GM19438 (cell line): ENCODE data around the gene HOXC10.

Experiments
- ATAC-seq: cut with Tn5 transposase; IDR thresholded peaks from one replicate; pipeline ENCODE4 v1.9.1; 2021; ENCODE audit warnings: low read depth; ENCODE audit not compliant: unreplicated experiment

The HOXC10 gene

GRCh38 chr12:54024581-54025305 is 39.8 kb downstream of the HOXC10 start:
- no peak for ATAC-seq

- no peak for ATAC-seq
Measured at GRCh38 chr12:54025499-54026405, 40.8 kb downstream of the HOXC10 start.

GRCh38 chr12:54026640-54027441 is 41.9 kb downstream of the HOXC10 start:
- ATAC-seq, result no peak

GRCh38 chr12:54027442-54027786 is 42.5 kb downstream of the HOXC10 start:
- no peak for ATAC-seq

GRCh38 chr12:54028314-54029201 is 43.6 kb downstream of the HOXC10 start, which contains the start of gene HOXC6:
HOXC6 (plus strand) TSS chr12:54028440; CDS start chr12:54028522, 82 bp downstream.
- no peak for ATAC-seq

- no peak for ATAC-seq
Measured at GRCh38 chr12:54029529-54030441, 44.8 kb downstream of the HOXC10 start.

GRCh38 chr12:54030442-54030801 is 45.5 kb downstream of the HOXC10 start:
- no peak for ATAC-seq

- ATAC-seq, result no peak
Measured at GRCh38 chr12:54030889-54031471, 46.0 kb downstream of the HOXC10 start.

GRCh38 chr12:54031480-54031879 is 46.5 kb downstream of the HOXC10 start:
- ATAC-seq, result no peak

- ATAC-seq, result no peak
Measured at GRCh38 chr12:54032086-54032619, 47.2 kb downstream of the HOXC10 start.

GRCh38 chr12:54032627-54033100 is 47.7 kb downstream of the HOXC10 start, which contains the start of gene HOXC5:
HOXC5 (plus strand) TSS chr12:54033050; CDS start chr12:54033123, 73 bp downstream.
- ATAC-seq, result no peak

- ATAC-seq, result no peak
Measured at GRCh38 chr12:54033106-54033979, 48.4 kb downstream of the HOXC10 start.

- ATAC-seq, result no peak
Measured at GRCh38 chr12:54033980-54034784, 49.2 kb downstream of the HOXC10 start.

GRCh38 chr12:54034785-54035310 is 49.9 kb downstream of the HOXC10 start:
- no peak for ATAC-seq

- ATAC-seq, result no peak
Measured at GRCh38 chr12:54035568-54036264, 50.8 kb downstream of the HOXC10 start.
